GM12878 (cell line): ENCODE data around the gene CD53. TPM values are rescaled to one million over a fixed set of nuclear protein-coding genes. Genes with fewer than 3 reads are reported as not detected.
A peak's percentile ranks its signal among the peaks of the same experiment; 100 is the strongest.

Source experiments
- BCL3 ChIP-seq: IDR thresholded peaks from 2 replicates; pipeline ENCODE4 v1.6.1; 2011; ENCODE audit warnings: borderline replicate concordance, low read depth, mild to moderate bottlenecking, moderate library complexity, low read length; ENCODE audit not compliant: insufficient read depth, poor library complexity, severe bottlenecking
- BHLHE40 ChIP-seq, 2 experiments: fragments of 450-650 bp in 1 of 2; IDR thresholded peaks; 2 replicates each; pipeline ENCODE4 v1.6.1; 2011 to 2017; ENCODE audit warnings: low read depth in 2 of 2, borderline replicate concordance in 1 of 2, improper control_type of control experiment in 1 of 2, low read length in 1 of 2, mild to moderate bottlenecking in 1 of 2
- CHD4 ChIP-seq: fragments of 200-600 bp; sonication (generic); IDR thresholded peaks from 2 replicates; pipeline ENCODE4 v1.6.1; 2016; ENCODE audit warnings: mild to moderate bottlenecking
- DPF2 ChIP-seq: fragments of 450-650 bp; IDR thresholded peaks from 2 replicates; pipeline ENCODE4 v1.6.1; 2017; ENCODE audit warnings: mild to moderate bottlenecking
- ESRRA ChIP-seq: IDR thresholded peaks from 2 replicates; pipeline ENCODE4 v1.6.1; 2012; ENCODE audit warnings: mild to moderate bottlenecking, low read length, improper control_type of control experiment
- IRF4 ChIP-seq: IDR thresholded peaks from 2 replicates; pipeline ENCODE4 v1.6.1; 2011; ENCODE audit warnings: low read depth, low read length
- IRF5 ChIP-seq: fragments of 450-650 bp; IDR thresholded peaks from 2 replicates; pipeline ENCODE4 v1.6.1; 2017; ENCODE audit warnings: borderline replicate concordance
- MYB ChIP-seq: fragments of 150-350 bp; IDR thresholded peaks from 2 replicates; pipeline ENCODE4 v1.6.1; 2014; ENCODE audit warnings: mild to moderate bottlenecking, low read depth, low read length, borderline replicate concordance
- NFXL1 ChIP-seq: fragments of 450-650 bp; IDR thresholded peaks from 2 replicates; pipeline ENCODE4 v1.6.1; 2017; ENCODE audit warnings: antibody characterized with exemption, mild to moderate bottlenecking, borderline replicate concordance
- RAD51 ChIP-seq: fragments of 450-650 bp; IDR thresholded peaks from 2 replicates; pipeline ENCODE4 v1.6.1; 2016; ENCODE audit warnings: moderate library complexity, mild to moderate bottlenecking, inconsistent platforms
- SP1 ChIP-seq: IDR thresholded peaks from one replicate; pipeline ENCODE4 v1.6.1; 2011; ENCODE audit warnings: low read depth, low read length
- SREBF2 ChIP-seq: IDR thresholded peaks from 2 replicates; pipeline ENCODE4 v1.6.1; 2012; ENCODE audit warnings: mild to moderate bottlenecking, low read length
- STAT1 ChIP-seq: fragments of 450-650 bp; conservative IDR thresholded peaks from 2 replicates; pipeline ENCODE4 v1.6.1; 2014; ENCODE audit warnings: antibody characterized with exemption, mild to moderate bottlenecking
- TAF1 ChIP-seq: IDR thresholded peaks from 2 replicates; pipeline ENCODE4 v1.6.1; 2011; ENCODE audit warnings: mild to moderate bottlenecking, low read depth, low read length, borderline replicate concordance
- USF1 ChIP-seq: IDR thresholded peaks from 2 replicates; pipeline ENCODE4 v1.6.1; 2011; ENCODE audit warnings: borderline replicate concordance, low read depth, mild to moderate bottlenecking, moderate library complexity, mixed read lengths, low read length; ENCODE audit not compliant: insufficient read depth; ENCODE audit errors: extremely low read length
- YBX1 ChIP-seq: fragments of 450-650 bp; IDR thresholded peaks from 2 replicates; pipeline ENCODE4 v1.6.1; 2016; ENCODE audit warnings: antibody characterized with exemption
- ZNF217 ChIP-seq: fragments of 450-650 bp; IDR thresholded peaks from 2 replicates; pipeline ENCODE4 v1.6.1; 2017; ENCODE audit warnings: antibody characterized with exemption, mild to moderate bottlenecking
- ZNF24 ChIP-seq: fragments of 450-650 bp; IDR thresholded peaks from 2 replicates; pipeline ENCODE4 v1.6.1; 2017; ENCODE audit warnings: antibody characterized with exemption, mild to moderate bottlenecking
- polyA plus RNA-seq, 11 experiments: library from polyadenylated mRNA; depleted of rRNA in 4 of 11; unstranded in 6 of 11; stranded (reverse) in 5 of 11; fragments of >200 nt; fragmentation: Nextera tagmentation in 4 of 11; fragmentation: Illumina TruSeq in 1 of 11; extraction: Ambion mirVana in 4 of 11; extraction: Trizol in 1 of 11; gene quantifications; 1 replicate in 1 of 11; 2 replicates in 10 of 11; pipeline versions ENCODE4 v1.2.1 to v1.2.3, GENCODE V29; 2011 to 2016; ENCODE audit warnings: inconsistent platforms in 2 of 11, missing spikeins in 2 of 11, low read depth in 1 of 11
- total RNA-seq, 4 experiments: library from RNA; depleted of rRNA in 3 of 4; stranded (reverse); fragments of >200 nt in 3 of 4; fragmentation: Illumina TruSeq in 1 of 4; extraction: Trizol in 1 of 4; gene quantifications; 2 replicates each; pipeline versions ENCODE4 v1.2.1 to v1.2.3, GENCODE V29; 2013 to 2021
- TF ChIP-seq, protein P1 (sequence below): fragments of 150-350 bp; IDR thresholded peaks from 2 replicates; pipeline ENCODE4 v1.6.1; 2014; ENCODE audit warnings: mild to moderate bottlenecking, low read depth, low read length
- TF ChIP-seq, protein P2 (sequence below): fragments of 450-650 bp; IDR thresholded peaks from 2 replicates; pipeline ENCODE4 v1.6.1; 2017; ENCODE audit warnings: antibody characterized with exemption, mild to moderate bottlenecking, moderate library complexity
- TF ChIP-seq, protein P3 (sequence below): fragments of 450-650 bp; IDR thresholded peaks from 2 replicates; pipeline ENCODE4 v1.6.1; 2016; ENCODE audit warnings: mild to moderate bottlenecking
- TF ChIP-seq, protein P4 (sequence below): IDR thresholded peaks from 2 replicates; pipeline ENCODE4 v1.6.1; 2012; ENCODE audit warnings: low read depth, low read length, improper control_type of control experiment

Gene CD53
- total and polyA plus RNA-seq, 10 of the 15 experiments (the other 5 are each of a cell fraction or from before 2014, with no cell fraction given) = 350 to 1,389 (median 538) TPM

DNA sequence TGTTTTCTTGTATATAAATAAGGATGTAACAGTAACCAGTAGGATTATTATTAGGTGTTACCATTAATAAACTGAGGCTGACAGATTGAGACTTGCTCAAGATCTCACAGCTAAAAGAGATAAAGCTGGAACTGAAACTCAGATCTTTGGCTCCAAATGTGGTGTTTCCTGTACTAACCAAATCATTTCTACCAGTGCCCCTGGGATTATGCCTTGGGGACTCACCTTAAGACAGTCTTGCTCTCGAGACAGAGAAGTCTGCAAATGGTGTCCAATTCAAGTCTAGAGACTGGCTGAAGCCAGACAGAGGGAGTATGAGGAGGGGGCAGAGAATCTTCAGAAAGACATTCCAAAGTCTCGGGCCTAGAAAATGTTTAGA, 593 bp upstream of the CD53 start (continued):
- TF ChIP-seq, protein P1, sequence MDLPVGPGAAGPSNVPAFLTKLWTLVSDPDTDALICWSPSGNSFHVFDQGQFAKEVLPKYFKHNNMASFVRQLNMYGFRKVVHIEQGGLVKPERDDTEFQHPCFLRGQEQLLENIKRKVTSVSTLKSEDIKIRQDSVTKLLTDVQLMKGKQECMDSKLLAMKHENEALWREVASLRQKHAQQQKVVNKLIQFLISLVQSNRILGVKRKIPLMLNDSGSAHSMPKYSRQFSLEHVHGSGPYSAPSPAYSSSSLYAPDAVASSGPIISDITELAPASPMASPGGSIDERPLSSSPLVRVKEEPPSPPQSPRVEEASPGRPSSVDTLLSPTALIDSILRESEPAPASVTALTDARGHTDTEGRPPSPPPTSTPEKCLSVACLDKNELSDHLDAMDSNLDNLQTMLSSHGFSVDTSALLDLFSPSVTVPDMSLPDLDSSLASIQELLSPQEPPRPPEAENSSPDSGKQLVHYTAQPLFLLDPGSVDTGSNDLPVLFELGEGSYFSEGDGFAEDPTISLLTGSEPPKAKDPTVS = no peak
- TF ChIP-seq, protein P2, sequence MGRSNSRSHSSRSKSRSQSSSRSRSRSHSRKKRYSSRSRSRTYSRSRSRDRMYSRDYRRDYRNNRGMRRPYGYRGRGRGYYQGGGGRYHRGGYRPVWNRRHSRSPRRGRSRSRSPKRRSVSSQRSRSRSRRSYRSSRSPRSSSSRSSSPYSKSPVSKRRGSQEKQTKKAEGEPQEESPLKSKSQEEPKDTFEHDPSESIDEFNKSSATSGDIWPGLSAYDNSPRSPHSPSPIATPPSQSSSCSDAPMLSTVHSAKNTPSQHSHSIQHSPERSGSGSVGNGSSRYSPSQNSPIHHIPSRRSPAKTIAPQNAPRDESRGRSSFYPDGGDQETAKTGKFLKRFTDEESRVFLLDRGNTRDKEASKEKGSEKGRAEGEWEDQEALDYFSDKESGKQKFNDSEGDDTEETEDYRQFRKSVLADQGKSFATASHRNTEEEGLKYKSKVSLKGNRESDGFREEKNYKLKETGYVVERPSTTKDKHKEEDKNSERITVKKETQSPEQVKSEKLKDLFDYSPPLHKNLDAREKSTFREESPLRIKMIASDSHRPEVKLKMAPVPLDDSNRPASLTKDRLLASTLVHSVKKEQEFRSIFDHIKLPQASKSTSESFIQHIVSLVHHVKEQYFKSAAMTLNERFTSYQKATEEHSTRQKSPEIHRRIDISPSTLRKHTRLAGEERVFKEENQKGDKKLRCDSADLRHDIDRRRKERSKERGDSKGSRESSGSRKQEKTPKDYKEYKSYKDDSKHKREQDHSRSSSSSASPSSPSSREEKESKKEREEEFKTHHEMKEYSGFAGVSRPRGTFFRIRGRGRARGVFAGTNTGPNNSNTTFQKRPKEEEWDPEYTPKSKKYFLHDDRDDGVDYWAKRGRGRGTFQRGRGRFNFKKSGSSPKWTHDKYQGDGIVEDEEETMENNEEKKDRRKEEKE = no peak
- TF ChIP-seq DPF2 = no peak; the same call in 1 of the 2 replicates
- TF ChIP-seq IRF5 = no peak
- TF ChIP-seq, protein P3, sequence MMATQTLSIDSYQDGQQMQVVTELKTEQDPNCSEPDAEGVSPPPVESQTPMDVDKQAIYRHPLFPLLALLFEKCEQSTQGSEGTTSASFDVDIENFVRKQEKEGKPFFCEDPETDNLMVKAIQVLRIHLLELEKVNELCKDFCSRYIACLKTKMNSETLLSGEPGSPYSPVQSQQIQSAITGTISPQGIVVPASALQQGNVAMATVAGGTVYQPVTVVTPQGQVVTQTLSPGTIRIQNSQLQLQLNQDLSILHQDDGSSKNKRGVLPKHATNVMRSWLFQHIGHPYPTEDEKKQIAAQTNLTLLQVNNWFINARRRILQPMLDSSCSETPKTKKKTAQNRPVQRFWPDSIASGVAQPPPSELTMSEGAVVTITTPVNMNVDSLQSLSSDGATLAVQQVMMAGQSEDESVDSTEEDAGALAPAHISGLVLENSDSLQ = peak; percentile 40
- TF ChIP-seq SP1 = no peak
- no peak for TF ChIP-seq MYB
- no peak for TF ChIP-seq YBX1
- no peak for TF ChIP-seq BHLHE40 (IDR thresholded peaks at IDR 0.05; ENCODE audit: borderline replicate concordance in 1 of 2, low read depth in 2 of 2, low read length in 1 of 2)
- TF ChIP-seq, protein P4, sequence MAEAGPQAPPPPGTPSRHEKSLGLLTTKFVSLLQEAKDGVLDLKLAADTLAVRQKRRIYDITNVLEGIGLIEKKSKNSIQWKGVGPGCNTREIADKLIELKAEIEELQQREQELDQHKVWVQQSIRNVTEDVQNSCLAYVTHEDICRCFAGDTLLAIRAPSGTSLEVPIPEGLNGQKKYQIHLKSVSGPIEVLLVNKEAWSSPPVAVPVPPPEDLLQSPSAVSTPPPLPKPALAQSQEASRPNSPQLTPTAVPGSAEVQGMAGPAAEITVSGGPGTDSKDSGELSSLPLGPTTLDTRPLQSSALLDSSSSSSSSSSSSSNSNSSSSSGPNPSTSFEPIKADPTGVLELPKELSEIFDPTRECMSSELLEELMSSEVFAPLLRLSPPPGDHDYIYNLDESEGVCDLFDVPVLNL = no peak
- 0 out of 2 replicates have a peak, but pooled peaks have one; percentile 53 for TF ChIP-seq IRF4
- TF ChIP-seq SREBF2 = no peak
- TF ChIP-seq BCL3 = no peak
- no peak for TF ChIP-seq RAD51
- TF ChIP-seq STAT1 = no peak
- TF ChIP-seq ESRRA = peak; percentile 50; the same call in 1 of the 2 replicates
- no peak for TF ChIP-seq USF1
- TF ChIP-seq ZNF217 = no peak
- no peak for TF ChIP-seq TAF1
- no peak for TF ChIP-seq ZNF24
- no peak for TF ChIP-seq NFXL1
- no peak for TF ChIP-seq CHD4
